Measurements from ENCODE around the gene LIN7B. TPM values are rescaled to one million over a fixed set of nuclear protein-coding genes. Genes with fewer than 3 reads are reported as not detected.

LIN7B gene
- total RNA-seq, 2 experiments from 2014 or later = 3.6 to 5.5 TPM

GRCh38 chr19:49103331-49104085 is 10.7 kb upstream of the LIN7B start:
- BruUV-seq (replicated peaks) = no TSS peak
- no peak overlapping the region for H2AFZ ChIP-seq (ENCODE audit: low read length)
- H3K4me1 ChIP-seq (ENCODE audit: insufficient read depth, low read length, poor library complexity, severe bottlenecking) = no peaks in the 10 kb centered on the region
- no peak overlapping the region for H3K27ac ChIP-seq (ENCODE audit: low read depth, low read length, poor library complexity, severe bottlenecking)
- H3K9me2 ChIP-seq (ENCODE audit: insufficient read depth, low read length) = no peaks in the 10 kb centered on the region
- no peaks in the 10 kb centered on the region; the same call in 1 of the 2 replicates for H3K79me2 ChIP-seq (ENCODE audit: insufficient read depth, low read depth, low read length)
- no peak for TF ChIP-seq EZH2phosphoT487 (IDR thresholded peaks at IDR 0.05; ENCODE audit: borderline replicate concordance, low read depth, low read length)
- TF ChIP-seq CTCF (conservative IDR thresholded peaks at IDR 0.05; ENCODE audit: low read length) = no peak
- no peak overlapping the region for H3K4me3 ChIP-seq (ENCODE audit: low read depth, low read length, poor library complexity, severe bottlenecking)
- intact Hi-C loops (cut with micrococcal nuclease; ENCODE audit: unreplicated experiment) = no loop called here
- DNase-seq (ENCODE audit: low spot score) = no peak
- POLR2A ChIA-PET = no interaction called here
- CTCF ChIA-PET (ENCODE audit: unreplicated experiment) = no interaction called here
- H4K20me1 ChIP-seq (ENCODE audit: insufficient read depth, low read length) = no peaks in the 10 kb centered on the region; the same call in 1 of the 2 replicates
- H3K9me3 ChIP-seq (ENCODE audit: low read length) = no peaks in the 10 kb centered on the region
- H3K4me2 ChIP-seq (ENCODE audit: low read length) = no peak overlapping the region
- peaks cover 97% of the 10 kb centered on the region for H3K36me3 ChIP-seq (ENCODE audit: insufficient read depth, low read length)

GRCh38 chr19:49104229-49104864 is 9.8 kb upstream of the LIN7B start:
- H3K27ac ChIP-seq (ENCODE audit: low read depth, low read length, poor library complexity, severe bottlenecking) = no peak overlapping the region
- H3K4me3 ChIP-seq (ENCODE audit: low read depth, low read length, poor library complexity, severe bottlenecking) = no peak overlapping the region
- intact Hi-C loops (cut with micrococcal nuclease; ENCODE audit: unreplicated experiment) = no loop called here
- H2AFZ ChIP-seq (ENCODE audit: low read length) = no peak overlapping the region
- no peaks in the 10 kb centered on the region for H3K79me2 ChIP-seq (ENCODE audit: insufficient read depth, low read depth, low read length)
- no TSS peak for BruUV-seq (replicated peaks)
- ChIA-PET POLR2A (interaction anchor here (0.6 kb wide), 1 partner anchor 328 kb away, joined by 5 read pairs; no protein-coding TSS in a partner anchor), CTCF (ENCODE audit: unreplicated experiment) (no interaction called here)
- no peaks in the 10 kb centered on the region for H3K4me1 ChIP-seq (ENCODE audit: insufficient read depth, low read length, poor library complexity, severe bottlenecking)
- no peaks in the 10 kb centered on the region for H4K20me1 ChIP-seq (ENCODE audit: insufficient read depth, low read length)
- no peak for TF ChIP-seq EZH2phosphoT487 (IDR thresholded peaks at IDR 0.05; ENCODE audit: borderline replicate concordance, low read depth, low read length)
- TF ChIP-seq CTCF (conservative IDR thresholded peaks at IDR 0.05; ENCODE audit: low read length) = no peak
- no peak overlapping the region for H3K4me2 ChIP-seq (ENCODE audit: low read length)
- no peaks in the 10 kb centered on the region for H3K9me2 ChIP-seq (ENCODE audit: insufficient read depth, low read length)
- peaks cover 97% of the 10 kb centered on the region for H3K36me3 ChIP-seq (ENCODE audit: insufficient read depth, low read length)
- no peak for DNase-seq (ENCODE audit: low spot score)
- no peaks in the 10 kb centered on the region for H3K9me3 ChIP-seq (ENCODE audit: low read length)

- Histone ChIP-seq H4K20me1 (ENCODE audit: insufficient read depth, low read length) (no peaks in the 10 kb centered on the region), H3K36me3 (ENCODE audit: insufficient read depth, low read length) (peaks cover 81% of the 10 kb centered on the region)
- TF ChIP-seq CTCF (conservative IDR thresholded peaks at IDR 0.05; ENCODE audit: low read length) (peak; percentile 91), EZH2phosphoT487 (IDR thresholded peaks at IDR 0.05; ENCODE audit: borderline replicate concordance, low read depth, low read length) (no peak)
These were observed 7.5 kb upstream of the LIN7B start for GRCh38 chr19:49106648-49107135.

More at GRCh38 chr19:49106648-49107135, 7.5 kb upstream of the LIN7B start:
- CTCF ChIA-PET (ENCODE audit: unreplicated experiment) = interaction anchor here (1.0 kb wide), 1 partner anchor 11 kb away, joined by 4 read pairs; no protein-coding TSS in a partner anchor
- no peaks in the 10 kb centered on the region for H3K9me3 ChIP-seq (ENCODE audit: low read length)
- no peak overlapping the region for H3K4me3 ChIP-seq (ENCODE audit: low read depth, low read length, poor library complexity, severe bottlenecking)
- intact Hi-C loops (cut with micrococcal nuclease; ENCODE audit: unreplicated experiment) = no loop called here
- H3K27ac ChIP-seq (ENCODE audit: low read depth, low read length, poor library complexity, severe bottlenecking) = no peak overlapping the region
- POLR2A ChIA-PET = no interaction called here
- no peaks in the 10 kb centered on the region for H3K79me2 ChIP-seq (ENCODE audit: insufficient read depth, low read depth, low read length)
- no TSS peak for BruUV-seq (replicated peaks)
- peak; percentile 73 for DNase-seq (ENCODE audit: low spot score)
- no peaks in the 10 kb centered on the region for H3K4me1 ChIP-seq (ENCODE audit: insufficient read depth, low read length, poor library complexity, severe bottlenecking)
- H2AFZ ChIP-seq (ENCODE audit: low read length) = no peak overlapping the region
- H3K4me2 ChIP-seq (ENCODE audit: low read length) = no peak overlapping the region
- no peaks in the 10 kb centered on the region for H3K9me2 ChIP-seq (ENCODE audit: insufficient read depth, low read length)
